Hepatic stellate cell (primary cell): Measurements from ENCODE around the gene DEDD.

Experiments used
- DNase-seq: peaks from one replicate; pipeline ENCODE4 v3.0.0; 2011; ENCODE audit warnings: low spot score

DEDD gene, protein sequence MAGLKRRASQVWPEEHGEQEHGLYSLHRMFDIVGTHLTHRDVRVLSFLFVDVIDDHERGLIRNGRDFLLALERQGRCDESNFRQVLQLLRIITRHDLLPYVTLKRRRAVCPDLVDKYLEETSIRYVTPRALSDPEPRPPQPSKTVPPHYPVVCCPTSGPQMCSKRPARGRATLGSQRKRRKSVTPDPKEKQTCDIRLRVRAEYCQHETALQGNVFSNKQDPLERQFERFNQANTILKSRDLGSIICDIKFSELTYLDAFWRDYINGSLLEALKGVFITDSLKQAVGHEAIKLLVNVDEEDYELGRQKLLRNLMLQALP

GRCh38 chr1:161132410-161133219 is at the start of gene DEDD:
Gene DEDD (minus strand): TSS chr1:161132667. CDS start chr1:161124462, 8,205 bp downstream.
- peak; percentile 92 for DNase-seq

- DNase-seq: peak; percentile 53
Observed at GRCh38 chr1:161182214-161182613, 49.7 kb upstream of the DEDD start.

GRCh38 chr1:161180639-161181038 is 48.2 kb upstream of the DEDD start:
- DNase-seq: peak; percentile 27

- DNase-seq: no peak
Observed at GRCh38 chr1:161179698-161180097, 47.2 kb upstream of the DEDD start.

GRCh38 chr1:161177936-161178244 is 45.4 kb upstream of the DEDD start:
- no peak for DNase-seq

- peak; percentile 94 for DNase-seq
Observed at GRCh38 chr1:161177112-161177935, 44.9 kb upstream of the DEDD start, which contains the start of gene B4GALT3. Gene B4GALT3 (minus strand): TSS chr1:161177507. CDS start chr1:161176060, 1,447 bp downstream.

GRCh38 chr1:161176468-161177111 is 44.1 kb upstream of the DEDD start:
- peak; percentile 16 for DNase-seq

GRCh38 chr1:161175771-161176453 is 43.4 kb upstream of the DEDD start:
- no peak for DNase-seq

- no peak for DNase-seq
Observed at GRCh38 chr1:161174911-161175310, 42.4 kb upstream of the DEDD start.

GRCh38 chr1:161173711-161174110 is 41.2 kb upstream of the DEDD start:
- DNase-seq: no peak

GRCh38 chr1:161172776-161173376 is 40.4 kb upstream of the DEDD start:
- peak; percentile 97 for DNase-seq

DNA sequence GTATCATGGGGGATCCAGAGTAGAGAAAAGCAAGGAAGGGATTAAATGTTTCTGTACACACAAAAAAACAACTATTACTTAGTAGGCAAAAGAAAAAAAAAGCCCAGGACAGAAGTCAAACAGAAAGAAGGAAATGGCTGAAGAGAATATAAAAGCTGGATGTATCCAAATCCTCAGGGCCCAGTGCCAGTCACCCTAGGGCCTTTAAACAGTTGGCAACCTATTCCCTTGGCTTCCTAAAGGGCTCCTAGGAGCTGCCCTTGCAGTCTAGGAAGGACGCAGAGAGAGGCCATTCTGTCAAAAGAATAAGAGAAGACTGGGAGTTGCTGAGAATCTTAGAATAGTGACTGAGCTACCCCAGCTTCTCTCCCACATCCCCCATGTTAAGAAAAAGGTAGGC is 39.9 kb upstream of the DEDD start:
- no peak for DNase-seq

DNA sequence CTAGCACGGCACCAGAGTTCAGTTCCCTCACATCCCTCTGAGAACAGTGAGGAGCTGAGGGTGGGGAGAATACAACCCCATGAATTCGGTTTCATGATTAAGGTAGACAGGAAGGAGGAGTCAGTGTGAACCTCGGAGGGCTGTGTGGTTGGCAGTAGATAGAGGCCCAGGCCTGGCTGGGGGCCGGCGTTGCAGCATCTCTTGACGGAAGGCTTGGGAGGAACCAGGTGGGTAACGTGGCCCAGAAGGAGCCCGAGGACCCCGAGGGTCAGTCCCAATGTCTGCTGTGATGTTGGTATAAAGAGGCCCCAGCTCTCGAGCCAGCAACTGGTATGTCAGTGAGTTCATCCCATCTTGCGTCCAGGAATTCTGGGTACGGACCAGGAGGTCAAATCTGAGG is 39.2 kb upstream of the DEDD start:
- DNase-seq: no peak

GRCh38 chr1:161171191-161171590 is 38.7 kb upstream of the DEDD start:
- DNase-seq: no peak

DNA sequence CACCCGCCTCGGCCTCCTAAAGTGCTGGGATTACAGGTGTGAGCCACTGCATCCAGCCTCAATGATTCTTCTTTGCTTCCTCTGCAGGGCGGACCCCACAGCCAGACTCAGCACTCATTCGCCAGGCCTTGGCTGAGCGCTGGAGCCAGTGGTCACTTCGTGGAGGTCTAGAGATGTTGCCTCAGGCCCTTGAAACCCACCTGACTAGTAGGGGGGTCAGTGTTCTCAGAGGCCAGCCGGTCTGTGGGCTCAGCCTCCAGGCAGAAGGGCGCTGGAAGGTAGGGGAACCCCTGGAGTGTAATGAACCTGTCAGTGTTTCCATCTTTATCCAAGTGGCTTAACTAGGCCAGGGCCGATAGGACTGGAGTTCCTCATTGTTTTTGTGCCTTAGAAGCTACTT is 36.4 kb upstream of the DEDD start:
- DNase-seq: no peak

DNA sequence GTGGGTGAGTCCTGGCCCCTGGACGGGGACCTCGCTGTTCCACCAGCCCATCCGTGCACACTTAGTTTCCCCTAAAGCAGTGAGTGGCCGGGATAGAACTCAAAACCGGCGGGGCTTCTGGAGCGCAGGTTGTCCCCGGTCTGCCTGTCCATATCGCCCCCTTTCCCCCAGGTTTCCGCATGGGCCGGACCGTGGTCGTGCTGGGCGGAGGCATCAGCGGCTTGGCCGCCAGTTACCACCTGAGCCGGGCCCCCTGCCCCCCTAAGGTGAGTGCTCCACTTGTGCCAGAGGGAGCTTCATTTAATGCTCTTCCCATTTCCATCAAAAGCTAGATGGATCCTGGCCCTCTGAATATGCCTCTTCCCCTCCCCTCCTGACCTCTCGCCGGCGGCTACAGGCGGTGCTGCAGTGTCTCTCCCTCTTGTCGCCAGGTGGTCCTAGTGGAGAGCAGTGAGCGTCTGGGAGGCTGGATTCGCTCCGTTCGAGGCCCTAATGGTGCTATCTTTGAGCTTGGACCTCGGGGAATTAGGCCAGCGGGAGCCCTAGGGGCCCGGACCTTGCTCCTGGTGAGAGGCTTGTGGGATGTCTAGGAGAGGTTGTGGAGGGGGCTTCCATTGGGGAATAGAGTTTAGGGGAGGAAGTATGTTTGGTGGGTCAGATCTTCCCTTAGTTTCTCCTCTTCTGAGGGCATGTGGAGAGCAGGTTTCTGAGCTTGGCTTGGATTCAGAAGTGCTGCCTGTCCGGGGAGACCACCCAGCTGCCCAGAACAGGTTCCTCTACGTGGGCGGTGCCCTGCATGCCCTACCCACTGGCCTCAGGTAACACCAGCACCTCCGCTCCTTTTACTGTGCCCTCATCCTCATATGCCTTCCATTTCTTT is 34.4 kb upstream of the DEDD start:
- no peak for DNase-seq

- peak; percentile 97 for DNase-seq
Observed at GRCh38 chr1:161165742-161166668, 33.5 kb upstream of the DEDD start, which contains the start of gene PPOX. Gene PPOX (plus strand): TSS chr1:161166426. CDS start chr1:161166848, 422 bp downstream.

DNA sequence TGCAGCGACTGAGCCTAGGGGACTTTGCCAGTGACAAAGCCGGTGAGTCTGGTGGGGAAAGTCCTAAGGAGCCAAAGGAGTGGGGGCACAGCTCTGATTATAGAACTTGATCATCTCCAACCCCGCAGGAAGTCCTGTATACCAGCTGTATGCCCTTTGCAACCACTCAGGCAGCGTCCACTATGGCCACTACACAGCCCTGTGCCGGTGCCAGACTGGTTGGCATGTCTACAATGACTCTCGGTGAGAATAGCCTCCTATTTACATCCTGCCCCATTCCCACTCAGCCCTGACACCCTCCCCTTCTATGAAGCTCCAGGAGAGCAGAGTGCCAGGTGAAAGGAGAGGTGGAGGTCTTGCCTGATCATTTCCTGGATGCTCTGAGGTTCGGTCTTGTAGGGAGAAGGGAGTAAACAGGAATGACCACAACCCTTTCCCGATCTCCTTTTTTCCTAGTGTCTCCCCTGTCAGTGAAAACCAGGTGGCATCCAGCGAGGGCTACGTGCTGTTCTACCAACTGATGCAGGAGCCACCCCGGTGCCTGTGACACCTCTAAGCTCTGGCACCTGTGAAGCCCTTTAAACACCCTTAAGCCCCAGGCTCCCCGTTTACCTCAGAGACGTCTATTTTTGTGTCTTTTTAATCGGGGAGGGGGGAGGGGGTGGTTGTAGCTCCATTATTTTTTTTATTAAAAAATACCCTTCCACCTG is 32.6 kb upstream of the DEDD start:
- no peak for DNase-seq
